ENCODE results near the gene TRIM22.
"Not testable (repeated sequence)": the region's sequence is repeated elsewhere in the genome, so short reads cannot be mapped to it uniquely, and the experiment has no call there.

The TRIM22 gene

GRCh38 chr11:5705688-5706087, 16.1 kb downstream of the TRIM22 start:
- POLR2A ChIA-PET = no interaction called here
- CTCF ChIA-PET = no interaction called here
- TF ChIP-seq ELF4 (IDR thresholded peaks at IDR 0.05) (no peak), NFRKB (IDR thresholded peaks at IDR 0.05) (no peak), FOXM1 (IDR thresholded peaks at IDR 0.05; ENCODE audit: borderline replicate concordance) (no peak), ZNF384 (IDR thresholded peaks at IDR 0.05) (no peak), ARNT (IDR thresholded peaks at IDR 0.05) (no peak)
- DNase-seq (ENCODE audit: extremely low spot score) = no peak

- POLR2A ChIA-PET = no interaction called here
- TF ChIP-seq TARDBP (IDR thresholded peaks at IDR 0.05) = no peak
- no peak for TF ChIP-seq HDGF (IDR thresholded peaks at IDR 0.05; ENCODE audit: borderline replicate concordance)
- TF ChIP-seq ZNF384 (IDR thresholded peaks at IDR 0.05) = no peak
- no peak for TF ChIP-seq SP1 (IDR thresholded peaks at IDR 0.05)
- TF ChIP-seq CTBP1 (IDR thresholded peaks at IDR 0.05; ENCODE audit: borderline replicate concordance) = no peak
- no peak for TF ChIP-seq FOXA1 (IDR thresholded peaks at IDR 0.05)
- TF ChIP-seq ELF4 (IDR thresholded peaks at IDR 0.05) = no peak
- TF ChIP-seq SUZ12 (IDR thresholded peaks at IDR 0.05) = no peak
- TF ChIP-seq FOXK2 (IDR thresholded peaks at IDR 0.05) = no peak
- TF ChIP-seq NFRKB (IDR thresholded peaks at IDR 0.05) = no peak
- TF ChIP-seq FOXM1 (IDR thresholded peaks at IDR 0.05; ENCODE audit: borderline replicate concordance) = no peak
- no peak for TF ChIP-seq BHLHE40 (IDR thresholded peaks at IDR 0.05; ENCODE audit: borderline replicate concordance)
- no peak for TF ChIP-seq LEF1 (IDR thresholded peaks at IDR 0.05; ENCODE audit: borderline replicate concordance)
- TF ChIP-seq, protein P1, sequence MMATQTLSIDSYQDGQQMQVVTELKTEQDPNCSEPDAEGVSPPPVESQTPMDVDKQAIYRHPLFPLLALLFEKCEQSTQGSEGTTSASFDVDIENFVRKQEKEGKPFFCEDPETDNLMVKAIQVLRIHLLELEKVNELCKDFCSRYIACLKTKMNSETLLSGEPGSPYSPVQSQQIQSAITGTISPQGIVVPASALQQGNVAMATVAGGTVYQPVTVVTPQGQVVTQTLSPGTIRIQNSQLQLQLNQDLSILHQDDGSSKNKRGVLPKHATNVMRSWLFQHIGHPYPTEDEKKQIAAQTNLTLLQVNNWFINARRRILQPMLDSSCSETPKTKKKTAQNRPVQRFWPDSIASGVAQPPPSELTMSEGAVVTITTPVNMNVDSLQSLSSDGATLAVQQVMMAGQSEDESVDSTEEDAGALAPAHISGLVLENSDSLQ (IDR thresholded peaks at IDR 0.05) = no peak
- CTCF ChIA-PET = no interaction called here
- no peak for DNase-seq (ENCODE audit: extremely low spot score)
Observed at GRCh38 chr11:5712507-5712906, 22.9 kb downstream of the TRIM22 start.

GRCh38 chr11:5713695-5714094, 24.1 kb downstream of the TRIM22 start:
- ChIA-PET CTCF (no interaction called here), POLR2A (no interaction called here)
- DNase-seq (ENCODE audit: extremely low spot score) = no peak
- TF ChIP-seq HDGF (IDR thresholded peaks at IDR 0.05; ENCODE audit: borderline replicate concordance) (no peak), CTBP1 (IDR thresholded peaks at IDR 0.05; ENCODE audit: borderline replicate concordance) (no peak), LEF1 (IDR thresholded peaks at IDR 0.05; ENCODE audit: borderline replicate concordance) (no peak)

GRCh38 chr11:5716518-5716917, 26.9 kb downstream of the TRIM22 start:
- CTCF ChIA-PET; DNase-seq (ENCODE audit: extremely low spot score); POLR2A ChIA-PET: not testable (repeated sequence)

DNA sequence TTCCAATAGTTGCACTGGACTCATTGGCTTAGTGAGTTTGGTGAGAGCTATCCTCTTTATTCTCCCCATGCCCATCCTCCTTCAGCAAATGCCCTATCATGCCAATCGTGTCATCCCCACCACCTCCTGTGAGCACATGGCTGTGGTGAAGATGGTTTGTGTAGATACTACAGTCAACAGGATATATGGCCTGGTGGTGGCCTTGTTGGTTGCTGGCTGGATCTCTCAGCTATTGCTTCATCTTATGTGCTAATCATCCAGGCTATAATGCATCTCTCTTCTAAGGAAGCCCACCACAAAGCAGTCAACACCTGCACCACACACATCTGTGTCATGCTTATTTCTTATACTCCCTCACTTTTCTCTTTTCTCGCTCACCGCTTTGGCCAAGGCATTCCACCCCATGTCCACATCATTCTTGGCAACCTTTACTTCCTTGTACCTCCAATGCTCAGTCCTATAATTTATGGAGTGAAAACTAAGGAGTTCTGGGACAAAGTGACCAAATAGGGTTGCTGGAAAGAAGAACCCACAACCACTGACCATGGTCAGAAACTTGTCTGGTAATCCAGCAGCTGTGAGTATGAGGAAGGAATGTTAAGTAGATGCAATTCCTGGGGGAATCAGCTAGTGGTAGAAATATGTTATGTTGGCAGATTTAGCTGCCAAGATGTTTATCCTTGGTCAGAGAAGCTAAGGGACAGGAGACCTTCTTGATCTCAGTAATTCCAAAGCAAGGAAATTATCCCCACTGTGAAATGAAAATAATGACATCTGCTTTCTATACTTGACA, 30.3 kb downstream of the TRIM22 start:
- POLR2A ChIA-PET = no interaction called here
- CTCF ChIA-PET = interaction anchor here (0.7 kb wide), 1 partner anchor 120 kb away, joined by 3 read pairs; no protein-coding TSS in a partner anchor

GRCh38 chr11:5722622-5723021, 33.0 kb downstream of the TRIM22 start:
- ChIA-PET POLR2A (no interaction called here), CTCF (no interaction called here)
- no peak for DNase-seq (ENCODE audit: extremely low spot score)
- TF ChIP-seq L3MBTL2 (conservative IDR thresholded peaks at IDR 0.05) (no peak), CTBP1 (IDR thresholded peaks at IDR 0.05; ENCODE audit: borderline replicate concordance) (no peak), ELF4 (IDR thresholded peaks at IDR 0.05) (no peak), LEF1 (IDR thresholded peaks at IDR 0.05; ENCODE audit: borderline replicate concordance) (no peak), FOXA1 (IDR thresholded peaks at IDR 0.05) (no peak), BHLHE40 (IDR thresholded peaks at IDR 0.05; ENCODE audit: borderline replicate concordance) (no peak), TARDBP (IDR thresholded peaks at IDR 0.05) (no peak), HDGF (IDR thresholded peaks at IDR 0.05; ENCODE audit: borderline replicate concordance) (no peak), FOXK2 (IDR thresholded peaks at IDR 0.05) (no peak), ARNT (IDR thresholded peaks at IDR 0.05) (no peak), FOXM1 (IDR thresholded peaks at IDR 0.05; ENCODE audit: borderline replicate concordance) (no peak)
- TF ChIP-seq, protein P1 (IDR thresholded peaks at IDR 0.05) = no peak

More for the DNA sequence above, 30.3 kb downstream of the TRIM22 start:
- TF ChIP-seq HDGF (IDR thresholded peaks at IDR 0.05; ENCODE audit: borderline replicate concordance) = no peak
- TF ChIP-seq, protein P1 (IDR thresholded peaks at IDR 0.05) = no peak
- TF ChIP-seq L3MBTL2 (conservative IDR thresholded peaks at IDR 0.05) = no peak
- no peak for TF ChIP-seq LEF1 (IDR thresholded peaks at IDR 0.05; ENCODE audit: borderline replicate concordance)
- no peak for TF ChIP-seq CTBP1 (IDR thresholded peaks at IDR 0.05; ENCODE audit: borderline replicate concordance)
- no peak for TF ChIP-seq ARNT (IDR thresholded peaks at IDR 0.05)
- TF ChIP-seq ELF4 (IDR thresholded peaks at IDR 0.05) = no peak
- TF ChIP-seq BHLHE40 (IDR thresholded peaks at IDR 0.05; ENCODE audit: borderline replicate concordance) = no peak
- TF ChIP-seq ZNF384 (IDR thresholded peaks at IDR 0.05) = no peak
- TF ChIP-seq FOXK2 (IDR thresholded peaks at IDR 0.05) = no peak
- TF ChIP-seq TARDBP (IDR thresholded peaks at IDR 0.05) = no peak
- no peak for TF ChIP-seq FOXA1 (IDR thresholded peaks at IDR 0.05)
- TF ChIP-seq FOXM1 (IDR thresholded peaks at IDR 0.05; ENCODE audit: borderline replicate concordance) = no peak
- TF ChIP-seq NFRKB (IDR thresholded peaks at IDR 0.05) = no peak
- no peak for TF ChIP-seq SUZ12 (IDR thresholded peaks at IDR 0.05)
- TF ChIP-seq SP1 (IDR thresholded peaks at IDR 0.05) = no peak
- DNase-seq (ENCODE audit: extremely low spot score) = no peak

All from HEK293T (cell line).